SH-SY5Y (cell line): ENCODE data around the gene HSCB.

Experiments used
- GATA2 ChIP-seq: IDR thresholded peaks from 2 replicates; pipeline ENCODE4 v1.6.1; 2011; ENCODE audit warnings: mild to moderate bottlenecking, low read depth, low read length
- GATA3 ChIP-seq: IDR thresholded peaks from 2 replicates; pipeline ENCODE4 v1.6.1; 2011; ENCODE audit warnings: low read depth, mild to moderate bottlenecking, low read length, moderate library complexity

DNA sequence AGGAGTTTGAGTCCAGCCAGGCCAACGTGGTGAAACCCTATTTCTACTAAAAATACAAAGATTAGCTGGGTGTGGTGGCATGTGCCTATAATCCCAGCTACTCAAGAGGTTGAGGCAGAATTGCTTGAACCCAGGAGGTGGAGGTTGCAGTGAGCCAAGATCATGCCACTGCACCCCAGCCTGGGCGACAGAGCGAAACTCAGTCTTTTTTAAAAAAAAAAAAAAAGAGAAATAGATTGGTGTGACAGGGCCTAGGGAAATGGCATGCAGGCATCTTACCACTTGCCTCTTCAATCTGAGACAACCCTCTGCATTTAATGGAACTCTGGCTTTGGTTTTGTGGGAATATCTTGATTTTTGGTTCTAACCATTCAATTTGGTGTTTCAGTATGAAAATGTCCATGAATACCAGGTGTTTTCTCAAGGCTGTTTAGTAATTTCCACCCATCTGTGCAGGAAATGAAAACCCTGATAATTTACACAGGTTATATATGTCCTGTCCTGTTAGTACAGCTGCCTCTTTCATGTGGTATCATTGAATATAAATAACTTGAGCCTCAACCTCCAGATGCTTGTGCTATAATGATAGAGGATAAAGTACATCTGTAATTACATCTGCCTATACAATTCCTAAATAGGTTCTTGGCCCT is 50.1 kb downstream of the HSCB start:
- no peak for TF ChIP-seq GATA2
- TF ChIP-seq GATA3: no peak
